ENCODE results near the gene PARD3.

The PARD3 gene

GRCh38 chr10:34156781-34157425, 658.2 kb downstream of the PARD3 start:
- no peak for DNase-seq (ENCODE audit: low spot score)

GRCh38 chr10:34155812-34156211, 659.3 kb downstream of the PARD3 start:
- DNase-seq (ENCODE audit: low spot score), result no peak

- no peak for DNase-seq (ENCODE audit: low spot score)
These were observed 660.7 kb downstream of the PARD3 start for GRCh38 chr10:34154383-34154900.

- DNase-seq (ENCODE audit: low spot score), result no peak
These were observed 661.3 kb downstream of the PARD3 start for GRCh38 chr10:34153663-34154382.

GRCh38 chr10:34152434-34152833, 662.7 kb downstream of the PARD3 start:
- DNase-seq (ENCODE audit: low spot score), result no peak

- no peak for DNase-seq (ENCODE audit: low spot score)
These were observed 663.2 kb downstream of the PARD3 start for GRCh38 chr10:34151931-34152330.

GRCh38 chr10:34151481-34151880, 663.6 kb downstream of the PARD3 start:
- DNase-seq (ENCODE audit: low spot score), result no peak

- DNase-seq (ENCODE audit: low spot score), result no peak
These were observed 665.0 kb downstream of the PARD3 start for GRCh38 chr10:34150103-34150502.

GRCh38 chr10:34148305-34148657, 666.8 kb downstream of the PARD3 start:
- DNase-seq (ENCODE audit: low spot score), result no peak

- DNase-seq (ENCODE audit: low spot score), result no peak
These were observed 667.3 kb downstream of the PARD3 start for GRCh38 chr10:34147641-34148304.

- DNase-seq (ENCODE audit: low spot score), result no peak
These were observed 669.4 kb downstream of the PARD3 start for GRCh38 chr10:34145715-34146114.

- DNase-seq (ENCODE audit: low spot score), result no peak
These were observed 671.6 kb downstream of the PARD3 start for GRCh38 chr10:34143466-34143865.

- no peak for DNase-seq (ENCODE audit: low spot score)
These were observed 673.9 kb downstream of the PARD3 start for GRCh38 chr10:34141032-34141680.

GRCh38 chr10:34139559-34139958, 675.5 kb downstream of the PARD3 start:
- DNase-seq (ENCODE audit: low spot score), result no peak

GRCh38 chr10:34137955-34138354, 677.1 kb downstream of the PARD3 start:
- DNase-seq (ENCODE audit: low spot score), result no peak

GRCh38 chr10:34137201-34137600, 677.9 kb downstream of the PARD3 start:
- DNase-seq (ENCODE audit: low spot score), result no peak

GRCh38 chr10:34135515-34135914, 679.6 kb downstream of the PARD3 start:
- no peak for DNase-seq (ENCODE audit: low spot score)

GRCh38 chr10:34134602-34135001, 680.5 kb downstream of the PARD3 start:
- no peak for DNase-seq (ENCODE audit: low spot score)

- no peak for DNase-seq (ENCODE audit: low spot score)
These were observed 681.7 kb downstream of the PARD3 start for GRCh38 chr10:34133406-34133805.

GRCh38 chr10:34131152-34131551, 683.9 kb downstream of the PARD3 start:
- no peak for DNase-seq (ENCODE audit: low spot score)

GRCh38 chr10:34127676-34128075, 687.4 kb downstream of the PARD3 start:
- no peak for DNase-seq (ENCODE audit: low spot score)

GRCh38 chr10:34126371-34127151, 688.5 kb downstream of the PARD3 start:
- no peak for DNase-seq (ENCODE audit: low spot score)
